Mesenchymal stem cell (in vitro differentiated cells and primary cell): ENCODE measurements around the gene PFAS. TPM values are rescaled to one million over a fixed set of nuclear protein-coding genes. Genes with fewer than 3 reads are reported as not detected.

Experiments used
- DNase-seq: peaks from one replicate; pipeline ENCODE4 v3.0.0-alpha.2; 2013
- H2AFZ ChIP-seq: one replicate; pipeline ENCODE4 v1.6.1; 2013; ENCODE audit warnings: low read depth, mild to moderate bottlenecking, control low read depth, inconsistent platforms, low read length, moderate library complexity
- H2AK5ac ChIP-seq: 2 replicates; pipeline ENCODE4 v1.6.1; 2013; ENCODE audit warnings: low read length, moderate library complexity, mild to moderate bottlenecking, inconsistent platforms; ENCODE audit not compliant: severe bottlenecking
- H2BK120ac ChIP-seq: one replicate; pipeline ENCODE4 v1.6.1; 2013; ENCODE audit warnings: low read depth, mild to moderate bottlenecking, inconsistent platforms, low read length, moderate library complexity
- H2BK12ac ChIP-seq, 2 experiments: one replicate each; pipeline ENCODE4 v1.6.1; 2013; ENCODE audit warnings: inconsistent platforms in 2 of 2, low read length in 2 of 2, mild to moderate bottlenecking in 2 of 2, moderate library complexity in 2 of 2, control low read depth in 1 of 2
- H2BK15ac ChIP-seq: one replicate; pipeline ENCODE4 v1.6.1; 2013; ENCODE audit warnings: mild to moderate bottlenecking, low read depth, inconsistent platforms; ENCODE audit not compliant: poor library complexity, severe bottlenecking
- H2BK5ac ChIP-seq: 2 replicates; pipeline ENCODE4 v1.6.1; 2013; ENCODE audit warnings: low read depth, mild to moderate bottlenecking, low read length, control low read depth, inconsistent platforms; ENCODE audit not compliant: poor library complexity, severe bottlenecking
- H3K14ac ChIP-seq, 2 experiments: one replicate each; pipeline ENCODE4 v1.6.1; 2013; ENCODE audit warnings: inconsistent platforms in 2 of 2, low read length in 2 of 2, control low read depth in 1 of 2, mild to moderate bottlenecking in 1 of 2, moderate library complexity in 1 of 2
- H3K18ac ChIP-seq, 2 experiments: one replicate each; pipeline ENCODE4 v1.6.1; 2013; ENCODE audit warnings: inconsistent platforms in 2 of 2, low read length in 2 of 2, control low read depth in 1 of 2, low read depth in 1 of 2, mild to moderate bottlenecking in 1 of 2
- H3K23ac ChIP-seq, 2 experiments: one replicate each; pipeline ENCODE4 v1.6.1; 2013; ENCODE audit warnings: inconsistent platforms in 2 of 2, low read length in 2 of 2, mild to moderate bottlenecking in 2 of 2, moderate library complexity in 2 of 2, control low read depth in 1 of 2
- H3K27ac ChIP-seq: 2 replicates; pipeline ENCODE4 v1.5.1; 2013; ENCODE audit warnings: mild to moderate bottlenecking, moderate library complexity, low read length, control low read depth, inconsistent platforms; ENCODE audit not compliant: poor library complexity, severe bottlenecking
- H3K27me3 ChIP-seq, 2 experiments: 2 replicates each; pipeline versions ENCODE4 v1.6.1 to v1.7.0; 2013; ENCODE audit warnings: low read length in 2 of 2, mild to moderate bottlenecking in 2 of 2, moderate library complexity in 2 of 2, control low read depth in 1 of 2, inconsistent platforms in 1 of 2; ENCODE audit not compliant: control insufficient read depth in 1 of 2, insufficient read depth in 1 of 2
- H3K36me3 ChIP-seq, 2 experiments: 2 replicates each; pipeline versions ENCODE4 v1.6.1 to v1.7.0; 2013; ENCODE audit warnings: low read length in 2 of 2, control low read depth in 1 of 2, inconsistent platforms in 1 of 2, low read depth in 1 of 2, mild to moderate bottlenecking in 1 of 2; ENCODE audit not compliant: insufficient read depth in 2 of 2, control insufficient read depth in 1 of 2
- H3K4ac ChIP-seq, 2 experiments: one replicate each; pipeline ENCODE4 v1.6.1; 2013; ENCODE audit warnings: inconsistent platforms in 2 of 2, low read length in 2 of 2, mild to moderate bottlenecking in 2 of 2, moderate library complexity in 2 of 2, control low read depth in 1 of 2, low read depth in 1 of 2
- H3K4me1 ChIP-seq: 2 replicates; pipeline ENCODE4 v1.6.1; 2013; ENCODE audit warnings: low read depth, low read length, control low read depth; ENCODE audit not compliant: control insufficient read depth, insufficient read depth
- H3K4me2 ChIP-seq: 2 replicates; pipeline ENCODE4 v1.6.1; 2013; ENCODE audit warnings: low read length, mild to moderate bottlenecking, inconsistent platforms; ENCODE audit not compliant: poor library complexity, severe bottlenecking
- H3K4me3 ChIP-seq, 2 experiments: 2 replicates each; pipeline versions ENCODE4 v1.5.1 to v1.7.0; 2013; ENCODE audit warnings: low read length in 2 of 2, mild to moderate bottlenecking in 2 of 2, control low read depth in 1 of 2, low read depth in 1 of 2; ENCODE audit not compliant: insufficient read depth in 1 of 2
- H3K79me1 ChIP-seq: replicated peaks from 2 replicates; pipeline ENCODE4 v1.6.1; 2013; ENCODE audit warnings: mild to moderate bottlenecking, control low read depth, low read length, inconsistent platforms; ENCODE audit not compliant: poor library complexity, severe bottlenecking
- H3K9ac ChIP-seq: 2 replicates; pipeline ENCODE4 v1.7.0; 2013; ENCODE audit warnings: mild to moderate bottlenecking, low read length, moderate library complexity
- H3K9me3 ChIP-seq: 2 replicates; pipeline ENCODE4 v1.7.0; 2013; ENCODE audit warnings: mild to moderate bottlenecking, low read length; ENCODE audit not compliant: control insufficient read depth
- H4K8ac ChIP-seq: one replicate; pipeline ENCODE4 v1.6.1; 2013; ENCODE audit warnings: inconsistent platforms, mild to moderate bottlenecking, low read length, moderate library complexity
- H4K91ac ChIP-seq: one replicate; pipeline ENCODE4 v1.6.1; 2013; ENCODE audit warnings: mild to moderate bottlenecking, low read length, inconsistent platforms
- whole genome bisulfite sequencing: methylation state at CpG from one replicate; pipeline ENCODE4 v1.1.7; 2013; ENCODE audit warnings: mixed read lengths; 5-methylcytosine and 5-hydroxymethylcytosine counted together
- polyA plus RNA-seq, 2 experiments: library from polyadenylated mRNA; stranded (reverse); fragments of 200-250 nt; gene quantifications; one replicate each; pipeline ENCODE4 v1.2.3, GENCODE V29; 2013

Gene PFAS
- polyA plus RNA-seq (2013, experiment 1 of 2), result 7.3 TPM
- polyA plus RNA-seq (2013, experiment 2 of 2), result 6.8 TPM

DNA sequence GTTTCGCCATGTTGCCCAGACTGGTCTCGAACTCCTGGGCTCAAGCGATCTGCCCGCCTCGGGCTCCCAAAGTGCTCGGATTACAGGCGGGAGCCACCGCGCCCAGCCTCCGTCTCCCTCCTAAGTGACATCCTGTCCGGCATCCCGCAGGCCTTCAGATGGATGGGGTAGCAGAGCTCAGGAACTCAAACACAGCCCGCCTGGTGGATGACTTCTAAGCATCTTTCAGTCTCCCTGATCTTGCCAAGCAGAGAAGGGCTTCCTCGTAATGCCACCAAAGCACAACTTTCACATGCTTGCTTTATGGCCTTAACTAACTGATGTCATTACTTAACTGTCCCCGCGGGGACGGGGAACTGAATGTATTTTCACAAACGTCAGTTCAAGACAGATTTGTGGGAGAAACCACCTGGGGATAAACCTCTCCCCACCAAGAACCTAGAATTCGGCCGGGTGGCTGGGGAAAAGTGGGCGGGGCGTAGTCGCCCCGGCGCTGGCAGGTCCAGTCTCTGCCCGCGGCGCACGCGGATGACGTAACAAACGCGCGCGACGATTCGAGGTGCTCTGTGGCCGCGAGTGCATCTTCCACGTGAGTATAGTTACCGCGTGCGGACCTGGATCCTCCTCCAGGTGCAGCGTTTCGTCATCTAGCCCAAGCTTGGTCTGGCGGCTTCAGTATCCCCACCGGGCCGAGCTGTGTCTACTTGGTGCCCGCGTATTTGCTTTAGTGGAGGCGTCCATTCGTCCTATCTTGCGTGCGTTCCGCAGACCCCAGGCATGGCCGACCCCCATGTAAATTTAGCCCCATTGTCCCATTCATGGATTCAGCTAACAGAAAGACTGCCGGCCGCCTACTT is at the start of gene PFAS:
PFAS (plus strand) TSS at position 539 of the 857 bp plus-strand sequence. CDS start 4,649 bp downstream, outside the sequence.
- H2BK12ac ChIP-seq, result no peak within 1 kb of the TSS
- no peak within 1 kb of the TSS for H3K23ac ChIP-seq
- H3K36me3 ChIP-seq, result peaks cover 2 to 10% of the 10 kb centered on the region in 2 experiments
- peak within 1 kb of the TSS; percentile 74 for H2AFZ ChIP-seq
- peak within 1 kb of the TSS; percentile 95 for H4K8ac ChIP-seq
- H4K91ac ChIP-seq, result peak within 1 kb of the TSS; percentile 53
- H3K4ac ChIP-seq, result no peak within 1 kb of the TSS
- peak within 1 kb of the TSS; percentile 88 to 99 for H3K4me3 ChIP-seq
- H3K27ac ChIP-seq, result peak within 1 kb of the TSS; percentile 84
- no peak within 1 kb of the TSS for H2AK5ac ChIP-seq
- H3K9me3 ChIP-seq, result no peaks in the 10 kb centered on the region
- no peak within 1 kb of the TSS for H2BK5ac ChIP-seq
- peak within 1 kb of the TSS; percentile 97 for H3K9ac ChIP-seq
- no peaks in the 10 kb centered on the region for H3K27me3 ChIP-seq
- H3K4me2 ChIP-seq, result peak within 1 kb of the TSS; percentile 95
- H3K79me1 ChIP-seq, result peaks cover 37% of the 10 kb centered on the region
- no peak within 1 kb of the TSS for H2BK120ac ChIP-seq
- peaks cover 5% of the 10 kb centered on the region for H3K4me1 ChIP-seq
- H3K18ac ChIP-seq, result peak within 1 kb of the TSS in 1 of 2 experiments; percentile 65
- no peak within 1 kb of the TSS for H2BK15ac ChIP-seq
- under 1% methylated on average over 58 of the region's 58 CpGs for WGBS
- DNase-seq, result peak; percentile 94
- peak within 1 kb of the TSS in 1 of 2 experiments; percentile 66 for H3K14ac ChIP-seq

- Histone ChIP-seq H4K91ac (no peak overlapping the region), H3K18ac (no peak overlapping the region), H3K27me3 (no peaks in the 10 kb centered on the region), H2BK15ac (no peak overlapping the region), H3K23ac (no peak overlapping the region), H3K79me1 (peaks cover 17% of the 10 kb centered on the region), H3K36me3 (peaks cover 0 to 9% of the 10 kb centered on the region in 2 experiments), H2AK5ac (no peak overlapping the region), H3K27ac (no peak overlapping the region), H3K4me2 (no peak overlapping the region), H2BK5ac (no peak overlapping the region), H4K8ac (no peak overlapping the region), H2BK12ac (no peak overlapping the region), H3K9ac (no peak overlapping the region), H3K9me3 (no peaks in the 10 kb centered on the region), H3K4ac (no peak overlapping the region), H2BK120ac (no peak overlapping the region), H3K4me3 (no peak overlapping the region), H3K14ac (no peak overlapping the region), H2AFZ (no peak overlapping the region), H3K4me1 (peaks cover 3% of the 10 kb centered on the region)
- DNase-seq, result no peak
- WGBS, result 97% methylated on average over 16 of the region's 19 CpGs
Measured at GRCh38 chr17:8204761-8205555, 44.1 kb upstream of the PFAS start.

DNA sequence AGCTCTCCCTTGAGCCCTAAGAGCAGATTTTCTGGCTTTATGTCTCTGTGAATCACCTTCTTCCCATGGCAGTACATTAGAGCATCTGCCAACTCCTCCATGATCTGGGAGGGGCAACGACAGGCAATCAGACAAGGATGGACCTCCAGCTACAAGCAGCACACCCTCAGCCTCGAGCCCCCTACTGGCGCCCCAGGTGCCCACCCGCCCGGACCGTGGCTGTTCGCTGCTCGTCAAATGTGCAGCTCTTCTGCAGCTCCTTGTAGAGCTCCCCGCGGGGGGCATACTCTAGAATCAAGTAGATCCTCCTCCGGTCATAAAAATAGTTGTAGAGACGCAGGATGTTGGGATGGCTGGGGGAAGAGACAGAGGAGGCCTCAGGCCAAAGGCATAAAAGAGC is 42.6 kb upstream of the PFAS start:
- Histone ChIP-seq H3K36me3 (peaks cover 0 to 9% of the 10 kb centered on the region in 2 experiments), H3K23ac (no peak overlapping the region), H2AFZ (no peak overlapping the region), H2BK12ac (no peak overlapping the region), H2BK15ac (no peak overlapping the region), H3K79me1 (peaks cover 15% of the 10 kb centered on the region), H3K18ac (no peak overlapping the region), H3K4me2 (no peak overlapping the region), H3K14ac (no peak overlapping the region), H3K4me1 (peaks cover 5% of the 10 kb centered on the region), H2BK5ac (no peak overlapping the region), H3K4me3 (no peak overlapping the region), H3K27me3 (no peaks in the 10 kb centered on the region), H2AK5ac (no peak overlapping the region), H4K91ac (no peak overlapping the region), H3K27ac (no peak overlapping the region), H3K4ac (no peak overlapping the region), H3K9me3 (no peaks in the 10 kb centered on the region), H3K9ac (no peak overlapping the region), H2BK120ac (no peak overlapping the region), H4K8ac (no peak overlapping the region)
- WGBS, result 97% methylated on average over 12 of the region's 12 CpGs
- DNase-seq, result no peak
